ENCODE data around the gene PLXNA4. TPM values are rescaled to one million over a fixed set of nuclear protein-coding genes. Genes with fewer than 3 reads are reported as not detected.
A peak's percentile ranks its signal among the peaks of the same experiment; 100 is the strongest.

The PLXNA4 gene
- total RNA-seq, 1 donor from 2014 or later, result 21.7 TPM

- Mint-ChIP-seq H3K4me3 (no peak overlapping the region), H3K27ac (ENCODE audit: unreplicated experiment) (no peak overlapping the region), H3K27me3 (ENCODE audit: low read depth) (peaks cover 28% of the 10 kb centered on the region), H3K4me1 (peaks cover 53% of the 10 kb centered on the region), H3K9me3 (peaks cover 4% of the 10 kb centered on the region), H3K36me3 (ENCODE audit: low read depth) (peaks cover under 1% of the 10 kb centered on the region)
- no peak for DNase-seq (ENCODE audit: low read depth, low spot score)
- no peak for TF ChIP-seq CTCF (conservative IDR thresholded peaks at IDR 0.05)
Measured at GRCh38 chr7:132476541-132476940, 99.7 kb downstream of the PLXNA4 start.

- Mint-ChIP-seq H3K4me3 (peak overlapping the region; percentile 64), H3K27me3 (ENCODE audit: low read depth) (peaks cover 32% of the 10 kb centered on the region), H3K36me3 (ENCODE audit: low read depth) (peaks cover 6% of the 10 kb centered on the region), H3K27ac (ENCODE audit: unreplicated experiment) (peak overlapping the region; percentile 7), H3K9me3 (peaks cover 4% of the 10 kb centered on the region), H3K4me1 (peaks cover 55% of the 10 kb centered on the region)
- TF ChIP-seq CTCF (conservative IDR thresholded peaks at IDR 0.05), result no peak
- no peak for DNase-seq (ENCODE audit: low read depth, low spot score)
Measured at GRCh38 chr7:132475669-132476116, 100.6 kb downstream of the PLXNA4 start.

GRCh38 chr7:132475037-132475668 lies 101.1 kb downstream of the PLXNA4 start:
- H3K36me3 Mint-ChIP-seq (ENCODE audit: low read depth), result peaks cover 6% of the 10 kb centered on the region
- no peak for TF ChIP-seq CTCF (conservative IDR thresholded peaks at IDR 0.05)
- H3K4me1 Mint-ChIP-seq, result peaks cover 55% of the 10 kb centered on the region
- H3K9me3 Mint-ChIP-seq, result peaks cover 4% of the 10 kb centered on the region
- H3K4me3 Mint-ChIP-seq, result peak overlapping the region; percentile 64
- H3K27me3 Mint-ChIP-seq (ENCODE audit: low read depth), result peaks cover 32% of the 10 kb centered on the region
- no peak for DNase-seq (ENCODE audit: low read depth, low spot score)
- peak overlapping the region; percentile 7 for H3K27ac Mint-ChIP-seq (ENCODE audit: unreplicated experiment)

- Mint-ChIP-seq H3K4me3 (peak overlapping the region; percentile 32), H3K36me3 (ENCODE audit: low read depth) (peaks cover 6% of the 10 kb centered on the region), H3K27ac (ENCODE audit: unreplicated experiment) (peak overlapping the region; percentile 95)
Measured at GRCh38 chr7:132472463-132473120, 103.7 kb downstream of the PLXNA4 start.

GRCh38 chr7:132471515-132471914 lies 104.8 kb downstream of the PLXNA4 start:
- no peaks in the 10 kb centered on the region for H3K9me3 Mint-ChIP-seq
- H3K36me3 Mint-ChIP-seq (ENCODE audit: low read depth), result peaks cover 6% of the 10 kb centered on the region
- no peak overlapping the region for H3K4me3 Mint-ChIP-seq
- peaks cover 50% of the 10 kb centered on the region for H3K4me1 Mint-ChIP-seq
- DNase-seq (ENCODE audit: low read depth, low spot score), result no peak
- H3K27ac Mint-ChIP-seq (ENCODE audit: unreplicated experiment), result no peak overlapping the region
- peaks cover 28% of the 10 kb centered on the region for H3K27me3 Mint-ChIP-seq (ENCODE audit: low read depth)
- TF ChIP-seq CTCF (conservative IDR thresholded peaks at IDR 0.05), result no peak

More at GRCh38 chr7:132472463-132473120, 103.7 kb downstream of the PLXNA4 start:
- peaks cover 32% of the 10 kb centered on the region for H3K27me3 Mint-ChIP-seq (ENCODE audit: low read depth)
- no peak for TF ChIP-seq CTCF (conservative IDR thresholded peaks at IDR 0.05)
- H3K9me3 Mint-ChIP-seq, result peaks cover 4% of the 10 kb centered on the region
- DNase-seq (ENCODE audit: low read depth, low spot score), result peak; percentile 38
- H3K4me1 Mint-ChIP-seq, result peaks cover 55% of the 10 kb centered on the region
